SK-N-SH treated with all-trans-retinoic acid at 6 μM for 48 hours (cell line): Measurements from ENCODE around the gene STK38L.
"Not testable (repeated sequence)": the region's sequence is repeated elsewhere in the genome, so short reads cannot be mapped to it uniquely, and the experiment has no call there.

ENCODE experiments used
- ATAC-seq: fragments of 200-7000 bp; cut with Tn5 transposase; 3 replicates; pipeline ENCODE4 v1.9.1; 2020; ENCODE audit warnings: mild to moderate bottlenecking, moderate library complexity
- ARNTL ChIP-seq: fragments of 450-650 bp; formaldehyde crosslinking; IDR thresholded peaks from 2 replicates; pipeline ENCODE4 v1.5.0; 2020; ENCODE audit warnings: low read depth, mild to moderate bottlenecking, moderate library complexity, borderline replicate concordance
- BACH2 ChIP-seq: fragments of 250-450 bp; sonication (Bioruptor Pico); IDR thresholded peaks from 2 replicates; pipeline ENCODE4 v1.9.0; 2021; ENCODE audit warnings: mild to moderate bottlenecking, borderline replicate concordance
- CREB5 ChIP-seq: fragments of 250-450 bp; sonication (Bioruptor Pico); IDR thresholded peaks from 2 replicates; pipeline ENCODE4 v1.5.1; 2020; ENCODE audit warnings: low read depth, mild to moderate bottlenecking, moderate library complexity
- CSDC2 ChIP-seq: fragments of 250-450 bp; sonication (Bioruptor Pico); IDR thresholded peaks from 2 replicates; pipeline ENCODE4 v1.5.0; 2020; ENCODE audit warnings: mild to moderate bottlenecking, moderate library complexity
- CSRNP3 ChIP-seq: fragments of 250-450 bp; sonication (Bioruptor Pico); IDR thresholded peaks from 2 replicates; pipeline ENCODE4 v1.5.1; 2021; ENCODE audit warnings: mild to moderate bottlenecking, moderate library complexity
- ESRRG ChIP-seq: fragments of 250-450 bp; sonication (Bioruptor Pico); IDR thresholded peaks from 2 replicates; pipeline ENCODE4 v1.6.1; 2021; ENCODE audit warnings: mild to moderate bottlenecking
- GLIS3 ChIP-seq: fragments of 250-450 bp; sonication (Bioruptor Pico); IDR thresholded peaks from 2 replicates; pipeline ENCODE4 v1.5.0; 2020; ENCODE audit warnings: mild to moderate bottlenecking, moderate library complexity
- ISL1 ChIP-seq: fragments of 250-450 bp; sonication (Bioruptor Pico); IDR thresholded peaks from 2 replicates; pipeline ENCODE4 v2.1.2; 2022; ENCODE audit warnings: mild to moderate bottlenecking, moderate library complexity
- OSR1 ChIP-seq: fragments of 250-450 bp; sonication (Bioruptor Pico); IDR thresholded peaks from 2 replicates; pipeline ENCODE4 v1.8.0; 2022; ENCODE audit warnings: moderate library complexity, mild to moderate bottlenecking, inconsistent platforms
- PATZ1 ChIP-seq: fragments of 250-450 bp; sonication (Bioruptor Pico); IDR thresholded peaks from 2 replicates; pipeline ENCODE4 v1.8.0; 2020; ENCODE audit warnings: mild to moderate bottlenecking, moderate library complexity, borderline replicate concordance
- POU6F1 ChIP-seq: fragments of 250-450 bp; sonication (Bioruptor Pico); IDR thresholded peaks from 2 replicates; pipeline ENCODE4 v1.8.0; 2021; ENCODE audit warnings: low read depth, mild to moderate bottlenecking, moderate library complexity, borderline replicate concordance
- PPARA ChIP-seq: fragments of 250-450 bp; sonication (Bioruptor Pico); IDR thresholded peaks from 2 replicates; pipeline ENCODE4 v1.5.0; 2020; ENCODE audit warnings: mild to moderate bottlenecking, borderline replicate concordance
- RARB ChIP-seq: fragments of 250-450 bp; sonication (Bioruptor Pico); IDR thresholded peaks from 2 replicates; pipeline ENCODE4 v1.8.0; 2021; ENCODE audit warnings: mild to moderate bottlenecking, moderate library complexity
- TCF4 ChIP-seq: fragments of 250-450 bp; sonication (Bioruptor Pico); IDR thresholded peaks from 2 replicates; pipeline ENCODE4 v1.8.0; 2021; ENCODE audit warnings: mild to moderate bottlenecking, moderate library complexity, borderline replicate concordance
- TOX ChIP-seq: fragments of 250-450 bp; sonication (Bioruptor Pico); IDR thresholded peaks from 2 replicates; pipeline ENCODE4 v1.8.0; 2021; ENCODE audit warnings: mild to moderate bottlenecking, moderate library complexity, borderline replicate concordance
- TSHZ2 ChIP-seq: fragments of 250-450 bp; sonication (Bioruptor Pico); IDR thresholded peaks from 2 replicates; pipeline ENCODE4 v1.5.0; 2020; ENCODE audit warnings: mild to moderate bottlenecking, moderate library complexity
- ZC3H10 ChIP-seq: fragments of 250-450 bp; sonication (Bioruptor Pico); IDR thresholded peaks from 2 replicates; pipeline ENCODE4 v1.5.1; 2021; ENCODE audit warnings: mild to moderate bottlenecking, moderate library complexity
- ZFP3 ChIP-seq: fragments of 250-450 bp; sonication (Bioruptor Pico); IDR thresholded peaks from 2 replicates; pipeline ENCODE4 v1.5.0; 2020; ENCODE audit warnings: mild to moderate bottlenecking, moderate library complexity
- ZFP30 ChIP-seq: fragments of 450-650 bp; formaldehyde crosslinking; IDR thresholded peaks from 2 replicates; pipeline ENCODE4 v1.5.0; 2022; ENCODE audit warnings: mild to moderate bottlenecking, moderate library complexity
- ZNF8 ChIP-seq: fragments of 450-650 bp; formaldehyde crosslinking; IDR thresholded peaks from 2 replicates; pipeline ENCODE4 v1.5.0; 2020; ENCODE audit warnings: mild to moderate bottlenecking, moderate library complexity

The STK38L gene

GRCh38 chr12:27220055-27220987, 23.8 kb upstream of the STK38L start:
- peak; percentile 90 for ATAC-seq
- no peak for TF ChIP-seq ARNTL (CRISPR knock-in tag)
- TF ChIP-seq TOX = 0 out of 2 replicates have a peak, but pooled peaks have one; percentile 9
- TF ChIP-seq ISL1 (CRISPR knock-in tag) = peak; percentile 71
- TF ChIP-seq CSRNP3 (CRISPR knock-in tag) = no peak

GRCh38 chr12:27220988-27221345, 23.1 kb upstream of the STK38L start:
- no peak for ATAC-seq
- TF ChIP-seq ZFP3 (CRISPR knock-in tag) = no peak
- peak; percentile 39; the same call in 1 of the 2 replicates for TF ChIP-seq CSDC2 (CRISPR knock-in tag)
- no peak for TF ChIP-seq ZC3H10

GRCh38 chr12:27221625-27222387, 22.3 kb upstream of the STK38L start:
- ATAC-seq = no peak
- TF ChIP-seq ISL1 (CRISPR knock-in tag) (no peak), TOX (no peak), ARNTL (CRISPR knock-in tag) (no peak), CREB5 (CRISPR knock-in tag) (no peak), ZNF8 (CRISPR knock-in tag) (no peak), CSDC2 (CRISPR knock-in tag) (no peak)

- no peak for ATAC-seq
- TF ChIP-seq ZFP3 (CRISPR knock-in tag) (no peak), RARB (CRISPR knock-in tag) (no peak), ARNTL (CRISPR knock-in tag) (no peak), BACH2 (no peak), ESRRG (CRISPR knock-in tag) (no peak)
- TF ChIP-seq, all 23 proteins: peak for 0
Observed at GRCh38 chr12:27226407-27226929, 17.6 kb upstream of the STK38L start.

- no peak for ATAC-seq
- TF ChIP-seq ESRRG (CRISPR knock-in tag) = no peak
- TF ChIP-seq OSR1 (CRISPR knock-in tag) = no peak
- TF ChIP-seq CSDC2 (CRISPR knock-in tag) = no peak
- TF ChIP-seq ZFP30 (CRISPR knock-in tag) = no peak
- TF ChIP-seq TCF4 (CRISPR knock-in tag) = no peak
- no peak for TF ChIP-seq PPARA (CRISPR knock-in tag)
- no peak for TF ChIP-seq GLIS3 (CRISPR knock-in tag)
- no peak for TF ChIP-seq PATZ1 (CRISPR knock-in tag)
- no peak for TF ChIP-seq POU6F1
- TF ChIP-seq TSHZ2 = no peak
- no peak for TF ChIP-seq ARNTL (CRISPR knock-in tag)
- TF ChIP-seq RARB (CRISPR knock-in tag) = no peak
- TF ChIP-seq CSRNP3 (CRISPR knock-in tag) = no peak
- TF ChIP-seq ZC3H10 = no peak
- TF ChIP-seq ZNF8 (CRISPR knock-in tag) = no peak
Observed at GRCh38 chr12:27229367-27229766, 14.7 kb upstream of the STK38L start.

- ATAC-seq = not testable (repeated sequence)
Observed at GRCh38 chr12:27231374-27231773, 12.7 kb upstream of the STK38L start.
